Dermis microvascular lymphatic vessel endothelial cell (primary cell): Measurements from ENCODE around the gene SFR1. TPM values are rescaled to one million over a fixed set of nuclear protein-coding genes. Genes with fewer than 3 reads are reported as not detected.
"Not testable (repeated sequence)": the region's sequence is repeated elsewhere in the genome, so short reads cannot be mapped to it uniquely, and the experiment has no call there.

Experiments used
- DNase-seq, 2 donors: peaks; one replicate each; pipeline versions ENCODE4 v3.0.0 to v3.0.0-alpha.2; 2010; ENCODE audit warnings: low read depth in 2 of 2
- total RNA-seq: library from RNA; depleted of rRNA; stranded (reverse); fragments of >200 nt; gene quantifications from 2 replicates; pipeline ENCODE4 v1.2.1, GENCODE V29; 2014

The SFR1 gene
- total RNA-seq, 1 donor from 2014 or later, result 4.9 TPM

- no peak for DNase-seq
These were observed 48.8 kb downstream of the SFR1 start for GRCh38 chr10:104170610-104171254.

- DNase-seq, result not testable (repeated sequence)
These were observed 52.2 kb downstream of the SFR1 start for GRCh38 chr10:104174136-104174535.

Other genes with a start within 250 kb of the SFR1 start
- 20.5 and 20.9 TPM in 2 replicates for gene STN1, start 204.0 kb upstream of the SFR1 start, total RNA-seq
- 39.3 and 44.5 TPM in 2 replicates for gene SLK, start 155.0 kb upstream of the SFR1 start, total RNA-seq
- gene COL17A1, start 36.3 kb upstream of the SFR1 start, total RNA-seq, result 0.25 and 0.90 TPM in 2 replicates
- gene CFAP43, start 110.2 kb downstream of the SFR1 start, total RNA-seq, result under 0.01 TPM in 2 replicates
- 267 and 284 TPM in 2 replicates for gene GSTO1, start 132.7 kb downstream of the SFR1 start, total RNA-seq
- gene GSTO2, start 147.0 kb downstream of the SFR1 start, total RNA-seq, result 0.51 and 0.89 TPM in 2 replicates
- 20.7 and 43.0 TPM in 2 replicates for gene ITPRIP, start 216.3 kb downstream of the SFR1 start, total RNA-seq
- gene CFAP58, start 231.7 kb downstream of the SFR1 start, total RNA-seq, result 0.64 and 0.89 TPM in 2 replicates